C4-2B (cell line): ENCODE measurements around the gene CCL7.

Experiments
- CTCF ChIP-seq: fragments of 450-650 bp; conservative IDR thresholded peaks from 2 replicates; pipeline ENCODE4 v1.5.1; 2017; ENCODE audit warnings: mild to moderate bottlenecking
- ZFX ChIP-seq: fragments of 450-650 bp; IDR thresholded peaks from 2 replicates; pipeline ENCODE4 v1.6.1; 2017

GRCh38 chr17:34319039-34319483 lies 49.0 kb downstream of the CCL7 start, which contains the start of gene CCL8:
- TF ChIP-seq CTCF (no peak), ZFX (no peak)
